Esophagus muscularis mucosa (tissue), 4 donors: ENCODE measurements around the gene HYI.

Experiments
- EP300 ChIP-seq: sonication (generic); formaldehyde crosslinking; IDR thresholded peaks from one replicate; pipeline ENCODE4 v1.6.1; 2017; ENCODE audit warnings: antibody characterized with exemption
- POLR2A ChIP-seq: fragments of 450-650 bp; IDR thresholded peaks from one replicate; pipeline ENCODE4 v1.6.1; 2017; ENCODE audit warnings: antibody characterized with exemption, moderate library complexity, mild to moderate bottlenecking, low read depth
- POLR2AphosphoS5 ChIP-seq, 2 donors: sonication (generic); formaldehyde crosslinking; IDR thresholded peaks; one replicate each; pipeline ENCODE4 v1.6.1; 2017; ENCODE audit warnings: antibody characterized with exemption in 2 of 2
- TF ChIP-seq, protein P1 (sequence below), 3 experiments: fragments of 200-600 bp in 2 of 3; fragments of 450-650 bp in 1 of 3; sonication (generic) in 2 of 3; IDR thresholded peaks; one replicate each; pipeline ENCODE4 v1.5.1; 2017 to 2019; ENCODE audit warnings: antibody characterized with exemption in 3 of 3, mild to moderate bottlenecking in 2 of 3, moderate library complexity in 1 of 3

GRCh38 chr1:43479414-43479813 is 25.7 kb upstream of the HYI start:
- TF ChIP-seq, protein P1, sequence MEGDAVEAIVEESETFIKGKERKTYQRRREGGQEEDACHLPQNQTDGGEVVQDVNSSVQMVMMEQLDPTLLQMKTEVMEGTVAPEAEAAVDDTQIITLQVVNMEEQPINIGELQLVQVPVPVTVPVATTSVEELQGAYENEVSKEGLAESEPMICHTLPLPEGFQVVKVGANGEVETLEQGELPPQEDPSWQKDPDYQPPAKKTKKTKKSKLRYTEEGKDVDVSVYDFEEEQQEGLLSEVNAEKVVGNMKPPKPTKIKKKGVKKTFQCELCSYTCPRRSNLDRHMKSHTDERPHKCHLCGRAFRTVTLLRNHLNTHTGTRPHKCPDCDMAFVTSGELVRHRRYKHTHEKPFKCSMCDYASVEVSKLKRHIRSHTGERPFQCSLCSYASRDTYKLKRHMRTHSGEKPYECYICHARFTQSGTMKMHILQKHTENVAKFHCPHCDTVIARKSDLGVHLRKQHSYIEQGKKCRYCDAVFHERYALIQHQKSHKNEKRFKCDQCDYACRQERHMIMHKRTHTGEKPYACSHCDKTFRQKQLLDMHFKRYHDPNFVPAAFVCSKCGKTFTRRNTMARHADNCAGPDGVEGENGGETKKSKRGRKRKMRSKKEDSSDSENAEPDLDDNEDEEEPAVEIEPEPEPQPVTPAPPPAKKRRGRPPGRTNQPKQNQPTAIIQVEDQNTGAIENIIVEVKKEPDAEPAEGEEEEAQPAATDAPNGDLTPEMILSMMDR (IDR thresholded peaks at IDR 0.05), result no peak
- TF ChIP-seq EP300 (no peak), POLR2AphosphoS5 (IDR thresholded peaks at IDR 0.05) (no peak), POLR2A (no peak)
